OCI-LY1 (cell line): ENCODE measurements around the gene VKORC1.

Experiments used
- CTCF ChIP-seq: fragments of 200-600 bp; sonication (generic), shearing (Covaris generic); IDR thresholded peaks from 2 replicates; pipeline ENCODE4 v1.5.1; 2017; ENCODE audit warnings: mild to moderate bottlenecking, antibody characterized with exemption, low read length, moderate library complexity, mixed read lengths
- EZH2 ChIP-seq: fragments of 200-600 bp; sonication (generic), shearing (Covaris generic); IDR thresholded peaks from 2 replicates; pipeline ENCODE4 v1.8.0; 2017; ENCODE audit warnings: borderline replicate concordance, mixed run types, mild to moderate bottlenecking, antibody characterized with exemption, low read length, moderate library complexity, mixed read lengths

- TF ChIP-seq EZH2 = no peak
- TF ChIP-seq CTCF = no peak
These were observed 15.2 kb downstream of the VKORC1 start for GRCh38 chr16:31079342-31079944.
